Measurements from ENCODE around the gene LUZP4.
A peak's percentile ranks its signal among the peaks of the same experiment; 100 is the strongest.
"Not testable (repeated sequence)": the region's sequence is repeated elsewhere in the genome, so short reads cannot be mapped to it uniquely, and the experiment has no call there.

Gene LUZP4

DNA sequence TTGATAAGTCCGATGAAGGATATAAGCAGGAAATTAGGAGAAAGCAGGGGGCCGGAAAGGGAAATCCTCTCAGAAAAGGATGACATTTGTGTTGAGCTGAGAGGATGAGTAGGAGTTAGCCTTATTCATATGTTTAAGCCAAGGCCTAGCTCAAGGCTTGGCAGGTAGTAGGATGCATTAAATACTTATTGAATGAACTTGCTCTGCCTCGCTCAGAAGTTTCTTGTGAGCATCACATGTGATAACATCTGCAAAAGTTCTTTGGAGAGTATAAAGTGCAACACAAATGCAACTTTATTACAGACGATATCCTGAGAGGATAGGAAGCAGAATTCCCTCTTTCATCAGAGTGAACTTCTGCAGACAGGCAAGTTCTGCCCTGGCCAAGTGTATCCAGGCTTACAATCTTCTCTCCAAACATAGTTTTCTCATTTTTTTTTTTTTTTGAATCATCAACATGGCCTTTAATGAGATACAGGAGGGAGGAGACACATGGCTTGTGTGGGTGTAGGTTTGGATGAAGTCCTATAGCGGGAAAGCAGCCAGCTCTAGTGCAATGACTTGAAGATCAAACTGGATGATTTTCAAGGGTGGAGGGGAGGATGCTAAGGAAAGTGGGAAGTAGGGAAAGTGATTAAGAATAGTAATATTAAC is 48.1 kb downstream of the LUZP4 start:
- DNase-seq: no peak

GRCh38 chrX:115339441-115340025 is 50.0 kb downstream of the LUZP4 start:
- no peak for DNase-seq

- no peak for DNase-seq
Observed at GRCh38 chrX:115341421-115341820, 51.9 kb downstream of the LUZP4 start.

DNA sequence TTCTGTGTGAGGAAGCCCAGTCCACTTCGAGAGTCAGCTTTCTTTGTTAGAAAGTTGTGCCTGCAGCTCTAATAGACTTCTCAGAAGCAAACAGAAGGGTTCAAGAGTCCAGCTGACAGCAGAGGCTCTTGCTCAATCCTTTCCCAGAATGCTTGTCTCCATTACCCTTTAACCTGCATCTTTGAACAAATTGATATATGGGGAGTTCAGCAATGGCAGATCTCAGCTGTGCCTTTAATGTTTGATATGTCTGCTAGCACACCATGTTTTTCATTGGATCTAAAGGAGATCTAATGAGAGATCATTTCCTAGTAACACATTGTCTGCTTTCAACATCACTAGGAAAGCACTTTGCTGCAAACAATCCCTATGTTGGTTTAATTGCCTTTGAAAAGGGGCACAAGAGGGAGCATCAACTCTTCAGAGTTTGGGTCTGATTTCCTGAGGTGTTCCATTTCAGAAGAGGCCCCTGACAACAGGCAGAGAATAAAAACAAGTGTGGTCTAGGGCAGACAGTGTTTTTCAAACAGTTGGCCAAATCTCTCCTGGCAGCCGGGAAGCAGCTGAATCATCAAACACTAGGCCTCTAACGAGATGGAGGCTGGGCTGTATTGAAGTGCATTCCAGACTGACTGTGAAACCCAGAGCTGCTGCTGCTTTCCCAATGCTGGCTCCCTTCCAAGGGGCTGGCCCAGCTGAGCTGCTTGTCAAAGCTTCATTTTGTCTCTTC is 55.5 kb downstream of the LUZP4 start:
- DNase-seq: peak in 55 of 56 donors; percentile 3 to 83 (median 55)

DNA sequence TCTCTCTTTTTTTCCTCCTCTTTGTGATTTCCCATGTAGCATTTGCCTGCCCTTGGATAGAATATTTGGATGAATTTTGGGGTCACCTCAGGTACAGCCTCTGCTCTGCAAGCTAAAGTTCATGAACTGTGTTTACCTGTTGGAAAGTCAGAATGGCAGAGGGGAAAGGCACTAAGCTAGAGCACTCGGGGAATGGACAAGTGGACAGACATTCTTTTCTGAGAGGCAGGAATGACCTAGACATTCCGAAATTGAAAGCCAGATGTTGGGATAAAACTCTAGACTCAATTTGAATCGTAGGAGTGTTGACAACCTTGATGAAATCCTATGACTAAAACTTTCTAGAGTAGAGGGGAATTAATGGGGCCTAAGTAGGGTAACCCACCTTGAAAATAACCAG is 56.1 kb downstream of the LUZP4 start:
- no peak for DNase-seq

- DNase-seq: not testable (repeated sequence)
Observed at GRCh38 chrX:115346738-115347137, 57.2 kb downstream of the LUZP4 start.

DNA sequence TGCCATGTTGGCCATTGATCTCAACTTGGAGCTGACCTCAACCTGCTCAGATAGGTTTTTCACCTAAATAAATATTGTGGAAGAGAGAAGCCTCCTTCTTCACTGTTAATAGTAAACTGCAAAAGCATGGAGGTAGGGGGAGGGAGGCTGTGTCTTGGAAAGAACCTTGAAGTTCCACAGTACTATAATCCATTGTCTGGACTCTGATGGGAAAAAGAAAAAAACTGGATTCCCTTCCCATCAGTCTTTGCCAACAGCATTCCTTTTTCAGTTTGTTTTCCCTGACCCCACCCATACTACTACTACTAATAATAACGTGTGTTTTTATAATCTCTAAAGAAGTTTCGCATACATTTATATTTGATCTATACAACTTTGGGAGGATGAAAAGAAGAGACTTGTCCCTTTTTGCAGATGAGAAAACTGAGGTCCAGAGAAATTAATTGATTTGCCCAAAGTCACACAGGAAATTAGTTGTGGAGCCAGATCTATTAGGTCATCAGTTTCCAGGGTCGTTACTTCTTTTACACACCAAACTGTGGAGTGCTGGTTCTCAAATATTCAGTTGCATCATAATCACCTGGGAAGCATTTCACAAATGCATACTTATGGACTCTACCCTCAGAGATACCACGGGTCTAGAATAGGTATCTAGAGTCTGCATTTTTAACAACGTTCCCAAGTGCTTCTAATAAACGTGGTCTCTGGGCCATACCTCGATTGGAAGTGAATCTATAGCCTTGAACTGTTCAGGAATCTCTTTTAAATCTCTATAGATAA is 59.1 kb downstream of the LUZP4 start:
- no peak for DNase-seq

- no peak for DNase-seq
Observed at GRCh38 chrX:115350711-115351381, 61.3 kb downstream of the LUZP4 start.

DNA sequence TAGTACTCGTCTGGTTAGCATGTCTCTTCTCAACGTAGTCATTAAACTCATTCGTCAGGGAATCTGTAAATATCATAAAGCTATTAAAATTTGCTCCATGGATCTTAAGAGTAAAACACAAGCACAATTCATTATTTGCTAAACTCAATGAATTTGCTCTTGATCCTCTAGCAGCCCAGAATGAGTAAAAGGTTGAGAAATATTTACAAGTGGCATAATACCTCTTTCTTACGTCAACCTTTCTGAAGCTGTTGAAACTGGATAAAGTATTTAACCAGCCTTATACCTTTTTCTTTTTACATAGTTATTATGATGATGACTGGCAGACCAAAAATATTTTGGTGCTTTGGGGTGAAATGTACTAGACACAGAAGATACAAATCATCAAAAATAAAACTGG is 66.9 kb downstream of the LUZP4 start:
- no peak for DNase-seq
